ENCODE measurements around the gene OPN4.

Gene OPN4

GRCh38 chr10:86662186-86663045 lies 8.1 kb downstream of the OPN4 start:
- no peak for DNase-seq

- no peak for DNase-seq
Measured at GRCh38 chr10:86663046-86663345, 8.6 kb downstream of the OPN4 start.

GRCh38 chr10:86663576-86664339 lies 9.4 kb downstream of the OPN4 start:
- no peak for DNase-seq

GRCh38 chr10:86664341-86665217 lies 10.2 kb downstream of the OPN4 start:
- no peak for DNase-seq

- DNase-seq, result no peak
Measured at GRCh38 chr10:86665218-86665607, 10.9 kb downstream of the OPN4 start.

GRCh38 chr10:86665868-86666267 lies 11.5 kb downstream of the OPN4 start:
- no peak for DNase-seq

- no peak for DNase-seq
Measured at GRCh38 chr10:86666538-86666937, 12.2 kb downstream of the OPN4 start.

- DNase-seq, result no peak
Measured at GRCh38 chr10:86667421-86668181, 13.3 kb downstream of the OPN4 start.

GRCh38 chr10:86668297-86669165 lies 14.2 kb downstream of the OPN4 start, which contains the start of gene LDB3:
TSS of gene LDB3 (plus strand) at chr10:86668511. CDS start at chr10:86668692, 181 bp downstream.
- DNase-seq, result no peak

- DNase-seq, result no peak
Measured at GRCh38 chr10:86670290-86670811, 16.0 kb downstream of the OPN4 start.

GRCh38 chr10:86670876-86671275 lies 16.5 kb downstream of the OPN4 start:
- DNase-seq, result no peak

GRCh38 chr10:86671419-86671818 lies 17.1 kb downstream of the OPN4 start:
- DNase-seq, result no peak

GRCh38 chr10:86671985-86672710 lies 17.8 kb downstream of the OPN4 start:
- DNase-seq, result no peak

- no peak for DNase-seq
Measured at GRCh38 chr10:86673216-86673826, 19.0 kb downstream of the OPN4 start.

- DNase-seq, result no peak
Measured at GRCh38 chr10:86673827-86674581, 19.7 kb downstream of the OPN4 start.

GRCh38 chr10:86674912-86675311 lies 20.6 kb downstream of the OPN4 start:
- DNase-seq, result no peak

GRCh38 chr10:86677374-86677773 lies 23.0 kb downstream of the OPN4 start:
- no peak for DNase-seq

GRCh38 chr10:86678999-86679792 lies 24.8 kb downstream of the OPN4 start:
- DNase-seq, result no peak
